ENCODE results near the gene IL1RAP. TPM values are rescaled to one million over a fixed set of nuclear protein-coding genes. Genes with fewer than 3 reads are reported as not detected.

The IL1RAP gene
- total RNA-seq, 1 donor from 2014 or later = 10.8 TPM

- TF ChIP-seq CTCF (IDR thresholded peaks at IDR 0.05; ENCODE audit: insufficient read depth, low read length, poor library complexity, severe bottlenecking) = no peak
- H3K27me3 ChIP-seq (ENCODE audit: control insufficient read depth, insufficient read depth, low read length) = no peaks in the 10 kb centered on the region
- no peaks in the 10 kb centered on the region for H3K36me3 ChIP-seq (ENCODE audit: control insufficient read depth, insufficient read depth, low read length)
Observed at GRCh38 chr3:190620886-190621608, 107.2 kb downstream of the IL1RAP start.

DNA sequence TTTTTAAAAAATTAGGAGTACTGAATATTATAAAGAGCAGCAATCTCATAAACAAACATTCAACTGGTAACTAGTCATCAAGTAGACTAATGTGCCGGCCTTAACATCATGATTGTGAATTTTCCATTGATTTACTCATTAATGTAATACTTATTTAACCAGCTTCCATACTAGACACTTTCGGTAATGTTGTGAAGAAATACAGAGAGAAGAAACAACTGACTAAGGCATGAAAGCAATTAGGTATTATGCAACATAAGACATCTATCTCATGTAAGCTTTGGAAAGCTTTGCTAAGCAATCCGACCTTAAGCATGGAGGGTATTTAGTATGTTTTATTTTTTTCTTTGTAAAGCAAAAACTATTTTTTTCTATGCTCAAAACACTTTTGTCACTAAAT lies 108.0 kb downstream of the IL1RAP start:
- Histone ChIP-seq H3K4me3 (ENCODE audit: low read depth, low read length) (no peak overlapping the region), H3K27me3 (ENCODE audit: control insufficient read depth, insufficient read depth, low read length) (no peaks in the 10 kb centered on the region), H3K36me3 (ENCODE audit: control insufficient read depth, insufficient read depth, low read length) (no peaks in the 10 kb centered on the region)
- TF ChIP-seq CTCF (IDR thresholded peaks at IDR 0.05; ENCODE audit: insufficient read depth, low read length, poor library complexity, severe bottlenecking) = no peak
- no peak for DNase-seq (ENCODE audit: low read depth)

More at GRCh38 chr3:190620886-190621608, 107.2 kb downstream of the IL1RAP start:
- no peak for DNase-seq (ENCODE audit: low read depth)
- H3K4me3 ChIP-seq (ENCODE audit: low read depth, low read length) = no peak overlapping the region

DNA sequence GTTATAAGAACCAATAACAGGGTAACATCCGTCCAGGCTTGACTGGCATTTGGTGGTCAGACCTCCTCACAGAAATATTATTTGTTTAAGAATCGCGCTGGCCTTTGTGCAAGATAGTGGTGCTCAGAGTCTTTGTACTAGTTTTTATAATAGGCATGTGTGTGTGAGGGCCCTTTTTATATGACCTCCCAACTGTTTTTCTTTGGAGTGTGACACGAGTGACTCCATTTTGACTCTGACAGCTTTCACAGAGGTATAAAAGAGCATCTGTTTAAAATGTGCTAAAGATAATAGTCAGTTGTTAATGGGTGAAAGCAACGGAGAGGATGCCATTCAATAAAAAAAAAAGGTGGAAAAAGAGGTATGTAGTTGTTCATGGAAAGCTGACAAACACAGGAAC lies 110.4 kb downstream of the IL1RAP start:
- Histone ChIP-seq H3K36me3 (ENCODE audit: control insufficient read depth, insufficient read depth, low read length) (no peaks in the 10 kb centered on the region), H3K27me3 (ENCODE audit: control insufficient read depth, insufficient read depth, low read length) (no peaks in the 10 kb centered on the region), H3K4me3 (ENCODE audit: low read depth, low read length) (no peak overlapping the region)
- DNase-seq (ENCODE audit: low read depth) = no peak
- no peak for TF ChIP-seq CTCF (IDR thresholded peaks at IDR 0.05; ENCODE audit: insufficient read depth, low read length, poor library complexity, severe bottlenecking)

DNA sequence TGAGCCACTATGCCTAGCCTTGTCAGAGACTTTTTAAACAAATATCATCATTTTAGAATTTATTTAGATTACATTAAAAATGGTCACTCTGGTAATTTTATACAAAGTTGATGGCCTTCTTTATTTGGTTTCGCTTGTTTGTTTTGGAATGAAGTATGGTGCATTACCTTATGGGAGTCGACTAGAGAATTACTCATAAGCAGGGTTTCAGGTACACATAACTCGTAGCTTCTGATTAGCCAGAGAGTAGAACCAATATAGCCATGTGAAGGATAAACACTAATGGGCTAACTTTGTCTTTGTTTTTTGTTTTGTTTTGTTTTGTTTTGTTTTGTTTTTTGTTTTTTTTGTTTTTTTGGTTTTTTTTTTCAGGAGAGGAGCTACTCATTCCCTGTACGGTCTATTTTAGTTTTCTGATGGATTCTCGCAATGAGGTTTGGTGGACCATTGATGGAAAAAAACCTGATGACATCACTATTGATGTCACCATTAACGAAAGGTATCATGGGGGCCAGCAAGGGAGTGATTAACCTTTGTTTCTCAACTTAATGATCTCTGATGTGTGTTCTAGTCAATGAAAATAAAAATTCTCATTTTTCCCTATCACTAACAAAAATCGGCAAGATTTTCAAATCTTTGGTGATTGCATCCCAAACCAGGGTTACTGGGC lies 113.2 kb downstream of the IL1RAP start:
- no peak for TF ChIP-seq CTCF (IDR thresholded peaks at IDR 0.05; ENCODE audit: insufficient read depth, low read length, poor library complexity, severe bottlenecking)
- Histone ChIP-seq H3K4me3 (ENCODE audit: low read depth, low read length) (no peak overlapping the region), H3K27me3 (ENCODE audit: control insufficient read depth, insufficient read depth, low read length) (no peaks in the 10 kb centered on the region), H3K36me3 (ENCODE audit: control insufficient read depth, insufficient read depth, low read length) (no peaks in the 10 kb centered on the region)
- no peak for DNase-seq (ENCODE audit: low read depth)

DNA sequence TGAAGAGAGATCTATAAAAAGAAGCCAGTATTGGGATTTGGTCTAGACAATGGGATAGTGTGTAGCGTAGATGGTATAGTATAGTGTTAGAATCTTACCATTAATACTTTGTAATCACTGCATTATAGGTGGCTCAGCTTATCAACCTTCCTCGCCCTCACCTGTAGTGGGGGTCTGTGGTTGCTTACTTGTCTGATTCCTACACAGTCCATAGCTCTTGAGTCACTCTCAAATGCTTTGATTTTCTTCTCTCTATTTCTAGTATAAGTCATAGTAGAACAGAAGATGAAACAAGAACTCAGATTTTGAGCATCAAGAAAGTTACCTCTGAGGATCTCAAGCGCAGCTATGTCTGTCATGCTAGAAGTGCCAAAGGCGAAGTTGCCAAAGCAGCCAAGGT lies 115.2 kb downstream of the IL1RAP start:
- H3K36me3 ChIP-seq (ENCODE audit: control insufficient read depth, insufficient read depth, low read length) = no peaks in the 10 kb centered on the region
- no peak for DNase-seq (ENCODE audit: low read depth)
- H3K27me3 ChIP-seq (ENCODE audit: control insufficient read depth, insufficient read depth, low read length) = no peaks in the 10 kb centered on the region
- H3K4me3 ChIP-seq (ENCODE audit: low read depth, low read length) = no peak overlapping the region
- TF ChIP-seq CTCF (IDR thresholded peaks at IDR 0.05; ENCODE audit: insufficient read depth, low read length, poor library complexity, severe bottlenecking) = no peak
